HUDEP-2 (cell line): ENCODE data around the gene TNFRSF4.

Experiments used
- DNase-seq, 76 experiments: peaks; one replicate each; lab custom pipeline; 2025; ENCODE audit not compliant: unreplicated experiment in 76 of 76; lab: John Stamatoyannopoulos, UW

Gene TNFRSF4

GRCh38 chr1:1171546-1172340 lies 42.2 kb downstream of the TNFRSF4 start:
- no peak for DNase-seq

GRCh38 chr1:1171161-1171545 lies 42.8 kb downstream of the TNFRSF4 start:
- no peak for DNase-seq

- no peak for DNase-seq
Observed at GRCh38 chr1:1170215-1171091, 43.5 kb downstream of the TNFRSF4 start.

GRCh38 chr1:1169429-1170214 lies 44.3 kb downstream of the TNFRSF4 start:
- DNase-seq = no peak

- no peak for DNase-seq
Observed at GRCh38 chr1:1168451-1169411, 45.2 kb downstream of the TNFRSF4 start.

- DNase-seq = no peak
Observed at GRCh38 chr1:1167841-1168450, 46.0 kb downstream of the TNFRSF4 start.

- DNase-seq = no peak
Observed at GRCh38 chr1:1167398-1167821, 46.5 kb downstream of the TNFRSF4 start.

- no peak for DNase-seq
Observed at GRCh38 chr1:1166642-1167397, 47.1 kb downstream of the TNFRSF4 start.

GRCh38 chr1:1165900-1166421 lies 48.0 kb downstream of the TNFRSF4 start:
- DNase-seq = no peak

- no peak for DNase-seq
Observed at GRCh38 chr1:1165485-1165884, 48.5 kb downstream of the TNFRSF4 start.

- no peak for DNase-seq
Observed at GRCh38 chr1:1164701-1165451, 49.1 kb downstream of the TNFRSF4 start.

GRCh38 chr1:1164361-1164700 lies 49.6 kb downstream of the TNFRSF4 start:
- no peak for DNase-seq

GRCh38 chr1:1163538-1164070 lies 50.3 kb downstream of the TNFRSF4 start:
- DNase-seq = no peak

- DNase-seq = no peak
Observed at GRCh38 chr1:1162597-1163537, 51.1 kb downstream of the TNFRSF4 start.

- DNase-seq = no peak
Observed at GRCh38 chr1:1161683-1162079, 52.3 kb downstream of the TNFRSF4 start.
